ENCODE results near the gene EVC2. TPM values are rescaled to one million over a fixed set of nuclear protein-coding genes. Genes with fewer than 3 reads are reported as not detected.
"Not testable (repeated sequence)": the region's sequence is repeated elsewhere in the genome, so short reads cannot be mapped to it uniquely, and the experiment has no call there.

Gene EVC2
- polyA plus RNA-seq, 3 donors: 8.3 to 9.2 (median 9.0) TPM

GRCh38 chr4:5632571-5632970, 75.8 kb downstream of the EVC2 start:
- no peak for DNase-seq (ENCODE audit: low read depth in 3 of 3, low spot score in 2 of 3)

GRCh38 chr4:5632066-5632440, 76.3 kb downstream of the EVC2 start:
- DNase-seq (ENCODE audit: low read depth in 3 of 3, low spot score in 2 of 3): no peak

DNA sequence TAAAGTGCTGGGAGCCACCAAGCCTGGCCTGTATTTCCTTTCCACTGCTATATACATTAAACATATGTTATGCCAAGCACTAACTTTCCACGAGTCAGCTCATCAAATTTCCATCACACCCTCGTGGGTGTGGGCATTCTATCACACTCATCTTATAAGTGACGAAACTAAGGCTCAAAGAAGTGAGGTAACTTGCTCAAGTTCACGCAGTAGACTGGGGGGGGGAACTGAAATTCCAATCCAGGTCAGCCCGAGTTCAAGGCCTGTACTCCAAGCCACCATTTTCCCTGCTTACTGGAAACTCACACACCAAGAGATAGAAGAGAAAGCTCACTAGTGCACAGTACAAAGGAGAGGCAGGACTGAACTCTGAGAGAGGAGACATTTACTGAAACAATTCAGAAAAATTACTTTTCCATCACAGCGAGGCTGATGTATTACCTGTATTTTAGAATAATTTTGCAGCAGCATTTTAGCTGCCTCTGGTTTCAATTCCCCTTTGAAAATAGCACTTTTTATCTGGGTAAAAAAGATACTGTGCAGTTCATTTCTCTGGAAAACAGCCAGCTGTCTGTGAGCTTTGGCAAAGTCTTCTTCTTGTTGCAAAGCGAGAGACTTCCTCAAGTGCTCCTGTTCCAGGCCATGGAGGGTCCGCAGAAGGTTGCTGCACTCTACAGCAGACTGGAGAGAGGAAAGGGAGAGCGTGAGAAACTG, 76.8 kb downstream of the EVC2 start:
- DNase-seq (ENCODE audit: low read depth in 3 of 3, low spot score in 2 of 3): no peak

- DNase-seq (ENCODE audit: low read depth in 3 of 3, low spot score in 2 of 3): no peak
Measured at GRCh38 chr4:5630762-5631161, 77.6 kb downstream of the EVC2 start.

DNA sequence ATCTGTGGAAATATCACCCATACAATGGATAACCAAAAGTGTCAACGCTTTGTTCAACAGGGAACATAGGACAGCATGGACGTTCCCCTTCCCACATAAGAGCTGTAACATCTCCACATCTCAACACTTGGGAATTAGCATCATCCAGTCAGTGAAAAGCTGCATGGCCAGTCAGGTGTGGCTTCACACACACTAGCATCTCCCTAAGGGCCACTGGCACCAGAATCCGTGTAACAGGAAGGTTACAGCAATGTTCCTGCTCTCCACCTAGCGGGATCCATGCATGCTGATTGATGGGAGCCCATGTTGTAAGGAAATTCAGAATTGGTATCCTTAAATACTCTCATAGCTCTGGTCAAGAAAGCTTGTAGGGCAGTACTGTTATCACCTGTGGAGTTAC, 78.8 kb downstream of the EVC2 start:
- no peak for DNase-seq (ENCODE audit: low read depth in 3 of 3, low spot score in 2 of 3)

- no peak for DNase-seq (ENCODE audit: low read depth in 3 of 3, low spot score in 2 of 3)
Measured at GRCh38 chr4:5626913-5627312, 81.4 kb downstream of the EVC2 start.

GRCh38 chr4:5622596-5622995, 85.8 kb downstream of the EVC2 start:
- no peak for DNase-seq (ENCODE audit: low read depth in 3 of 3, low spot score in 2 of 3)

DNA sequence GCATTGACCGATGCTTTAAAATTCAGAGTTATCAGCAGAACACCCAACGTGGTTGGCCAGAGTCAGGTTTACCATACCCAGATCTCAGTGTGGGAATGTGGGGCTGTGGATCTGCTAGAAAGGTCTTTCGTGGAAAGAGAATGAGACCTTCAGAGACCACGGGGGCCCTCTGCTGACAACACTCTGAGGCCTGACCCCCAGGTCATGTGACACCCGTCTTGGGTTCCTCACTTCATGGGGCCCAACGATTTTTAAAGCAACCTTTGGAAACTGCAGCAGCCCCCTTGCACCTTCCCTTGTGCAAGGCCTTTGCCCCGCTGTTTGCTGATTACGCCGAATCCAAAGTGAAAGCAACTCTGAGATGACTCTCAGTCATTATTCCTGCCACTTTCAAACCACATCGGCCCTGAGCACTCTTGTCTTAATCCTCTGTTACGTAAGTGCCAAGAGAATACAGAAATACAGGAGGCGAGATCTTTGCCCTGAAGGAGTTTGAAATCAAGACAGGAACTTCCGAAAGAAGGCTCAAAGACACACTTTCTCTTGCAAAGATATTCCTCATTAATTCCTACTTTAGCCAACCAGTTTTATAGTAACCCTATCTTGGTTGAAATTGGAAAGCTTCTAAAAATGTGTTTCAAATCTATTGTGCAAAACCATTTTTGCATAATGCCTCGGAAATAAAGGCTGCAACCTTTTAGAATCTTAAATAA, 88.3 kb downstream of the EVC2 start:
- DNase-seq (ENCODE audit: low read depth in 3 of 3, low spot score in 2 of 3): no peak

GRCh38 chr4:5618051-5618960, 90.1 kb downstream of the EVC2 start:
- no peak for DNase-seq (ENCODE audit: low read depth in 3 of 3, low spot score in 2 of 3)

GRCh38 chr4:5616331-5616950, 91.9 kb downstream of the EVC2 start:
- no peak for DNase-seq (ENCODE audit: low read depth in 3 of 3, low spot score in 2 of 3)

GRCh38 chr4:5615496-5616075, 92.8 kb downstream of the EVC2 start:
- no peak for DNase-seq (ENCODE audit: low read depth in 3 of 3, low spot score in 2 of 3)

DNA sequence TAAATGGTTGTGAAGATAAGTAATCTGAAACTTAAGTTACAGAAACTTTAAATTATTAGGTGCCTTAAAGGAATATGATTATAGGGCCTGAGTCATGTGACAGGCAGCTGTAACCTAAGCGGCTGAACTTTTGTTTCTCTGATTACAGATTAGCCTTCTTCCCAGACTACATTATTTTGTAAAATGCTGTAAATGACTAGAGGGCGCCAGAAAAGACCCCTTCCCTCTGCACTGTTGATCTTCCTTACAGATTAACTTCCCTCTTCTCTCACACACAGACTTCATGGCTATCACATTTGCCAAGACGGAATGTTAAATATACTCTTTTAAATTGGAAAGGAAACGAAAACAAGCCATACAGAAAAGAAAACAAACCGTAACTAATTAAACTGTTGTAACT, 96.6 kb downstream of the EVC2 start:
- DNase-seq (ENCODE audit: low read depth in 3 of 3, low spot score in 2 of 3): peak; percentile 13 to 23 (median 15)

DNA sequence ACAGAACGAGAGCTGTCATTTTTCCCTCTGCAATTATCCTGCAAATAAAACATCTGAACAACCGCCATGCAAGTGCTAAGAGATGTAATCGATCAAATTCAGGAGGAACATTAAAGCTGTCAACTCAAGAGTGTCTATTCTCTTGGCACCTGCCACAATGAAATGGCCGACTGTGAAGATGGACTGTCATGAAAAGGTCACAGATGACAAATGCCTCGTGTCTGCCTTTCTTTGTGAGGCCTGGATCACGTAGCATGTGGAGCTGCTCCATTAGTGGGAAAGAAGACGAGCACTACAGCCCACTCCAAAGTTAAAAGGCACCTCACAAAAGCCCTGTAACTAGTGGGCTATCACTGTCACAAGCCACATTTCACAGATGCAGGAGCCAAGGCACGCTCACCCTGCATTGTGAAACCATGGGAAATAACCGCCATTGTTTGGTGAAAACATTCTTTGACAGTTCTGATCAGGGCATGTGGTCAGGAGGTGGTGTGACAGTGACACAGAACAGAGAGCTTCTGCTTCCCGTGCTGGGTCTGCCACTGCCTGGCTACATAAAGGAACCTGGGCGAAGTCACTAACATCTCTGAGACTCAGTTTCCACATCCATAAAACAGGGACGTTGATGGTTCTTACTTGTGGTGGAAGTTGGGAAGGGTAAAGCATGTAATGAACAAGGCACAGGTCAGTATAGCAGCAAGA, 98.9 kb downstream of the EVC2 start:
- DNase-seq (ENCODE audit: low read depth in 3 of 3, low spot score in 2 of 3): no peak

GRCh38 chr4:5593828-5594227, 114.5 kb downstream of the EVC2 start:
- not testable (repeated sequence) for DNase-seq (ENCODE audit: low read depth in 3 of 3, low spot score in 2 of 3)

DNA sequence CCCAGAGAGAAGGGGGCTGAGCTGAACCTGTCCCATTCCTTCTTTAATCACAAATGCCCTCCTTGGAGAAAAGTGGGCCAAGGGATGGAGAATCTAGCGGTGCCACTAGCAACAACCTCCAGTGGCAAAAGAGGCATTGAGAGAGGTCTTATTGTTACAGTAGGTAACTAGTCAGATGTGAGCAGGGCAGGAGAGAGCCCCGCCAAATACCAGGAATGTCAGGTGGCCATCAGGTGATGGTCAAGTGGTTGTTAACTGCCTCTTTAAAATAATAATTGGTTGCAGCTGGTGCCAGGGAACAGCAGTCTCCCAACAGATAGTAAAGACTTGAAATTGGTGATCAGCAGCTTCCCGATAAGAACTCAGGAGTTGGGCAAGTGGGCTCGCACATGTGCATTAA, 116.1 kb downstream of the EVC2 start:
- no peak for DNase-seq (ENCODE audit: low read depth in 3 of 3, low spot score in 2 of 3)

DNA sequence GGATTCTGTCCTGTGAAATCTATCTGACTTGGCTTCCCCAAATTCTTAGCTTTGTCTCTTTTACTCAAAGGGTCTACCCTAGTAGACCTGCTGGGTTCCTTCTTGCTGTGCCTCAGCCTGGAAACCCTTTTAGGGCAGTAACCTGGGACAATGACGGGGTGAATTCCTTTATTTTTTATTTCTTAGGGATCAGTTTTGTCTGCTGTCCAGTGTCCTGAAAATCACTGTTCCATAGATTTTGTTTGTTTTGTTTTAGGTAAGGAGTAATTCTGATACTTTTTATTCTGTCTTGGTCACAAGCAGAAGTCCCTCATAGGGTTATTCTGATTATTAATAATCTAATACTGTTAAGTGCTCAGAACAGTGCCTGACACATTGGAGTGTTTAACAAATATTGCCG, 118.9 kb downstream of the EVC2 start:
- no peak for DNase-seq (ENCODE audit: low read depth in 3 of 3, low spot score in 2 of 3)

DNA sequence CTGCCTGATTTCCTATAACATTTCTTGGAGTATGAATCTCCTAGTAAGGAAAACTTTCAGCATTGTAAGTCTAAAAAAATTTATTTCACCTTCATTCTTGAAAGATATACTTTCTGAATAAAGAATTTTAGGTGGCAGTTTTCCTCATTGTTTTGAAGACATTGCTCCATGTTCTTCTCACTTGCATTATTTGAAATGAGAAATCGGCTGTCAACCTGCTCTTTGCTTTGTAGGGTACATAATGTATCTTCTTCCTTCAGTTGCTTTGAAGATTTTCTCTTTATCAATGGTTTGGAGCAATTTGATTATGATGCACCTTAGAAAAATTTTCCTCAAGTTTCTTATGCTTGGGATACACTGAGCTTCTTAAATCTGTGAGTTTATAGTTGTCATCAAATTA, 120.3 kb downstream of the EVC2 start:
- DNase-seq (ENCODE audit: low read depth in 3 of 3, low spot score in 2 of 3): no peak

DNA sequence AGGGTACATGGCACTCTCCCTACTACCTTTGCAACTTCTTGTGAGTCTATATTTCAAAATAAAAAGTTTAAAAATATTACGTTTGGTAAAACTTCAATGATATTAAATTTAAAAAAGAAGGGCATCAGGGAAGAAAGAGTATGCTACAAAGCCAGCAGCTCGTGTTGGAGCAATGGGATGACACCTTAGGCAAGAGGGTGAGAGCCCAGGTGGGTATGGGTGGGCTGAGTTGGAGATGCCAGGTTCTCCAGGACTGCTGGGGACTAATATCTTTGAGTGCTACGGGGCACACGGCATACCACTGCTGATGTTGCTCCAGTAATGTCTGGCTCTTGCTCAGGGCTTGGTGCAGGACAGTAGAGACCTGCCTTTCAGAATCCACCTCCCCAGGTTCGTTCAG, 132.4 kb downstream of the EVC2 start:
- DNase-seq (ENCODE audit: low read depth in 3 of 3, low spot score in 2 of 3): no peak

GRCh38 chr4:5574386-5574785, 134.0 kb downstream of the EVC2 start:
- DNase-seq (ENCODE audit: low read depth in 3 of 3, low spot score in 2 of 3): no peak

- no peak for DNase-seq (ENCODE audit: low read depth in 3 of 3, low spot score in 2 of 3)
Measured at GRCh38 chr4:5573965-5574364, 134.4 kb downstream of the EVC2 start.
